Retinal pigment epithelial cell (primary cell): ENCODE measurements around the gene VDAC2.
A peak's percentile ranks its signal among the peaks of the same experiment; 100 is the strongest.

Experiments used
- DNase-seq: peaks from one replicate; pipeline ENCODE4 v3.0.0-alpha.2; 2010; ENCODE audit warnings: low read depth
- H3K4me3 ChIP-seq: 2 replicates; pipeline ENCODE4 v1.5.1; 2011; ENCODE audit warnings: mild to moderate bottlenecking, low read length, control low read depth, moderate library complexity
- CTCF ChIP-seq: conservative IDR thresholded peaks from 2 replicates; pipeline ENCODE4 v1.5.1; 2011; ENCODE audit warnings: low read depth, low read length, control low read depth, inconsistent platforms

Gene VDAC2

DNA sequence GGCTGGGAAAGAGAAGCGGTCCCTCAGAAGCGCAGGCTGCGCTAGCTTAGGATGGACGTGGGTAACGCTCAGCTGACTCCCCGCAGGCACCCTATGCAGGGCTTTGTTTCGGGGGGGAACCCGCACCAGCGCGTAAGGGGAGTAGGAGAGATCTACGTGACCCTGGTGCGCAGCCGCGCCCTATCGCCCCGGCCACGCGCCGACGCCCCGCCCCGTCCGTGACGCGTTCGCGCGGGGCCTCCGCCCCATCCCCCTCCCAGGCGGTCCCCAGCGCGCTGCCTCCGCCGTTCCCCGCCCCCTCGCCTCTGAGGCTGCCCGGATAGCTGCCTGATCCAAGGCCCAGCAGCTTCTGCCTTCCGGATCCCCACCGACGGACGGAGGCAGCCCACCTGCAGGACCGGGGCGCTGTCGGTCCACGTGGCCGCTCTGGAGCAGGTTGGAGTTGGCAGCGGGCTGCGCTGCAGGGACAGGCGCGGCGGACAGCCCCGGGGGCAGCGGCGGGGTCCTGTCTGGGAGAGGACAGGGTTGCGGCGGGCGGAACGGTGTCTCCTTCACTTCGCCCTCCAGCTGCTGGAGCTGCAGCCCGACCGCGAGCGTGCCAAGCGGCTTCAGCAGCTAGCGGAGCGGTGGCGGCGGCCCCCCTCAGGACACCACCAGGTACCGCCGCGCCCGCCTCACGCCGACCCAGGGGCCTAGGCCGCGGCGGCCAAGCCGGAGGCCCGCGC is at the start of gene VDAC2:
VDAC2 (plus strand) TSS at position 515 of the 725 bp plus-strand sequence. CDS start 363 bp downstream, outside the sequence.
- peak within 1 kb of the TSS; percentile 96 for H3K4me3 ChIP-seq
- TF ChIP-seq CTCF: no peak
- DNase-seq: no peak

GRCh38 chr10:75165684-75166622 is 44.6 kb upstream of the VDAC2 start:
- TF ChIP-seq CTCF: no peak
- no peak for DNase-seq
- H3K4me3 ChIP-seq: no peak overlapping the region

DNA sequence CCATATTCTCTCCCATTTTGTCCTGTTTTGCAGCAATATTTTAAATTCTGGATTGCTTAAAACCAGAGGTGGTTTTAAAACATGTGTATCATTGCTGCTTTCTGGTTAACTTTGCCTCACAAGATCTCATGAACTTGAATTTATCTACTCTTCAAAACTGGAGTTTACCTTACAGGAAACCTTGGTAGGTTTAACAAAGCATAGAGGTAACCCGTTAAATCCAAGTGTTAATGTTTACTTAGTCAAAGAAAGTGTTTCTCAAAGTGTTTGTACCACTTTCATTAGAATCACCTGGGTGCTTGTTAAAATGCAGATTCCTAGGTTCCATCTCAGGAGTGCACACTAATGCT is 44.0 kb upstream of the VDAC2 start:
- H3K4me3 ChIP-seq: no peak overlapping the region
- DNase-seq: no peak
- no peak for TF ChIP-seq CTCF

GRCh38 chr10:75168275-75168674 is 42.3 kb upstream of the VDAC2 start:
- H3K4me3 ChIP-seq: no peak overlapping the region
- TF ChIP-seq CTCF: no peak
- DNase-seq: no peak

DNA sequence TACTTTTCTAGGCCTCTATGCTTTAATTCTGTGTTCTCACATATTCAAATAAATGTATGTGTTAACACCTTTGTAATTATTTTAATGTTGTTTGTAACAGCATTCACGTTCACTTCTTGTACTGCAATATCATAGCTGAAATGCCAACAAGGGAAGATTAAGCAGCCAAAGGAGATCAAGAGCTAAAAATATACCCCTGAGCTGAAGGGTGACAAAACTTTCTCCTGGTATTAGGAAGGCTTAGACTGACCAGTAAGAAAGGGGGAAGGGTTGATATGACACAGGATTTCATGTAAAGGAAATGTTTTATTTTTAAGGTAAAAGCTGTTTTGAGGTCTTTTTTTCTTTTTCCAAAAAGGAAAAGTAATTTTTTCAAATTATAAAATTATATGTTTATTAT is 40.4 kb upstream of the VDAC2 start:
- DNase-seq: peak; percentile 59
- H3K4me3 ChIP-seq: no peak overlapping the region
- TF ChIP-seq CTCF: no peak

DNA sequence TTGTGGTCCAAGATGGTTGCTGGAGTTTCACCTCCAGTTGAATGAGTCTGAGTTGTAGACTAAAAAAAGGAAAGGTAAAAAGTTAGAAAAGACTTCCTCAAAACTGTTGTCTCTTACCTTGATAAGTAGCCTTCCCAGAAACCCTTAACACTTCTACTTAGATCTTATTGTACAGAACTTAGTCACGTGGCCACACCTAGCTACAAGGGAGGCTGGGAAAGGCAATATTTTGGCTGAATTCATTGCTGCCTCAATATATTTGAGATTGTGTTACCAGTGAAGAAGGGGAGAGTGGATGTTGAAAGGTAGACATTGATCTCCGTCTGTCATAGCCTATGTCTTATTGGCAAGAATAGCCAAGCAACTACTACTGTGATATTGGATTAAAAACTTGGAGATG is 35.5 kb upstream of the VDAC2 start:
- no peak overlapping the region for H3K4me3 ChIP-seq
- no peak for DNase-seq
- TF ChIP-seq CTCF: no peak

- no peak for DNase-seq
- TF ChIP-seq CTCF: no peak
Observed at GRCh38 chr10:75176046-75176445, 34.5 kb upstream of the VDAC2 start.

More at GRCh38 chr10:75176046-75176445, 34.5 kb upstream of the VDAC2 start:
- H3K4me3 ChIP-seq: no peak overlapping the region
